HEK293 (cell line): Measurements from ENCODE around the gene NAGLU.

ENCODE experiments used
- CTCF ChIA-PET: fragments of 350-600 bp; formaldehyde crosslinking; extraction: SDS; loops from one replicate; lab custom pipeline; 2021; ENCODE audit warnings: antibody characterized with exemption; lab: Yijun Ruan, JAX
- POLR2A ChIA-PET: fragments of 300-600 bp; formaldehyde crosslinking; extraction: SDS; loops from one replicate; lab custom pipeline; 2020; ENCODE audit warnings: antibody characterized with exemption, inconsistent platforms; lab: Yijun Ruan, JAX
- H3K27ac ChIP-seq: fragments of 200-500 bp; sonication (Bioruptor generic); 2 replicates; pipeline ENCODE4 v1.5.1; 2014; ENCODE audit warnings: low read depth, low read length, control low read depth, inconsistent platforms; ENCODE audit errors: extremely low read depth
- H3K36me3 ChIP-seq, 2 experiments: fragments of 200-500 bp in 1 of 2; sonication (Bioruptor generic) in 1 of 2; 1 replicate in 1 of 2; 2 replicates in 1 of 2; pipeline ENCODE4 v1.5.1; 2014 to 2017; ENCODE audit warnings: inconsistent platforms in 2 of 2, low read length in 2 of 2; ENCODE audit not compliant: control insufficient read depth in 2 of 2, insufficient read depth in 1 of 2
- H3K4me1 ChIP-seq: fragments of 200-500 bp; sonication (Bioruptor generic); 2 replicates; pipeline ENCODE4 v1.5.1; 2014; ENCODE audit warnings: mild to moderate bottlenecking, low read length, inconsistent platforms; ENCODE audit not compliant: control insufficient read depth, insufficient read depth
- H3K4me3 ChIP-seq: 2 replicates; pipeline ENCODE4 v1.5.1; 2011; ENCODE audit warnings: low read depth, mild to moderate bottlenecking, control low read depth, low read length, moderate library complexity
- H3K9me3 ChIP-seq: fragments of 200-500 bp; sonication (Bioruptor generic); 2 replicates; pipeline ENCODE4 v1.5.1; 2014; ENCODE audit warnings: low read depth, low read length, inconsistent platforms; ENCODE audit not compliant: control insufficient read depth, insufficient read depth
- GLI2 ChIP-seq: fragments of 450-650 bp; formaldehyde crosslinking; IDR thresholded peaks from 2 replicates; pipeline ENCODE4; 2017; ENCODE audit warnings: missing biosample characterization, missing genetic modification characterization, low read depth, borderline replicate concordance
- HOXD13 ChIP-seq: sonication (generic); formaldehyde crosslinking; IDR thresholded peaks from 2 replicates; pipeline ENCODE4 v1.8.0; 2022; ENCODE audit warnings: missing genetic modification reagents, borderline replicate concordance
- OVOL3 ChIP-seq: fragments of 450-650 bp; formaldehyde crosslinking; IDR thresholded peaks from 2 replicates; pipeline ENCODE4 v1.5.1; 2016; ENCODE audit warnings: missing biosample characterization, missing genetic modification characterization
- PRDM1 ChIP-seq: fragments of 450-650 bp; formaldehyde crosslinking; IDR thresholded peaks from 2 replicates; pipeline ENCODE4; 2016; ENCODE audit warnings: missing biosample characterization, missing genetic modification characterization
- SCRT2 ChIP-seq: fragments of 450-650 bp; formaldehyde crosslinking; IDR thresholded peaks from 2 replicates; pipeline ENCODE4 v1.5.1; 2016; ENCODE audit warnings: missing biosample characterization, missing genetic modification characterization
- ZBTB8A ChIP-seq: fragments of 450-650 bp; formaldehyde crosslinking; IDR thresholded peaks from 2 replicates; pipeline ENCODE4 v1.5.1; 2016; ENCODE audit warnings: missing biosample characterization, missing genetic modification characterization
- ZFHX2 ChIP-seq: fragments of 450-650 bp; formaldehyde crosslinking; conservative IDR thresholded peaks from 2 replicates; pipeline ENCODE4 v1.5.1; 2016; ENCODE audit warnings: missing biosample characterization, missing genetic modification characterization
- ZIC2 ChIP-seq: fragments of 450-650 bp; formaldehyde crosslinking; IDR thresholded peaks from 2 replicates; pipeline ENCODE4 v1.5.1; 2016; ENCODE audit warnings: missing biosample characterization, missing genetic modification characterization
- ZNF112 ChIP-seq: fragments of 450-650 bp; formaldehyde crosslinking; IDR thresholded peaks from 2 replicates; pipeline ENCODE4 v1.5.0; 2017; ENCODE audit warnings: missing biosample characterization, missing genetic modification characterization
- ZNF248 ChIP-seq: fragments of 450-650 bp; formaldehyde crosslinking; IDR thresholded peaks from 2 replicates; pipeline ENCODE4 v1.5.1; 2017; ENCODE audit warnings: missing biosample characterization, missing genetic modification characterization
- ZNF391 ChIP-seq: fragments of 450-650 bp; formaldehyde crosslinking; IDR thresholded peaks from 2 replicates; pipeline ENCODE4 v1.5.1; 2016; ENCODE audit warnings: low read depth, missing biosample characterization, missing genetic modification characterization, borderline replicate concordance
- ZNF404 ChIP-seq: fragments of 450-650 bp; formaldehyde crosslinking; IDR thresholded peaks from 2 replicates; pipeline ENCODE4 v1.5.1; 2017; ENCODE audit warnings: missing biosample characterization, missing genetic modification characterization
- ZNF426 ChIP-seq: fragments of 450-650 bp; formaldehyde crosslinking; IDR thresholded peaks from 2 replicates; pipeline ENCODE4 v1.5.1; 2017; ENCODE audit warnings: missing biosample characterization, missing genetic modification characterization, mild to moderate bottlenecking, inconsistent platforms, moderate library complexity
- ZNF530 ChIP-seq: fragments of 450-650 bp; formaldehyde crosslinking; IDR thresholded peaks from 2 replicates; pipeline ENCODE4 v1.5.1; 2016; ENCODE audit warnings: low read depth, missing biosample characterization, missing genetic modification characterization
- ZNF548 ChIP-seq: fragments of 450-650 bp; formaldehyde crosslinking; IDR thresholded peaks from 2 replicates; pipeline ENCODE4 v1.5.1; 2016; ENCODE audit warnings: missing biosample characterization, missing genetic modification characterization
- ZNF585B ChIP-seq: fragments of 450-650 bp; formaldehyde crosslinking; IDR thresholded peaks from 2 replicates; pipeline ENCODE4 v1.5.1; 2016; ENCODE audit warnings: missing biosample characterization, missing genetic modification characterization
- ZNF76 ChIP-seq: fragments of 450-650 bp; formaldehyde crosslinking; IDR thresholded peaks from 2 replicates; pipeline ENCODE4; 2016; ENCODE audit warnings: low read depth, missing biosample characterization, missing genetic modification characterization, borderline replicate concordance
- TF ChIP-seq, protein P1 (sequence below): fragments of 450-650 bp; formaldehyde crosslinking; IDR thresholded peaks from 2 replicates; pipeline ENCODE4 v1.5.1; 2016; ENCODE audit warnings: missing biosample characterization, missing genetic modification characterization
- TF ChIP-seq, protein P2 (sequence below): fragments of 450-650 bp; formaldehyde crosslinking; IDR thresholded peaks from 2 replicates; pipeline ENCODE4 v1.5.1; 2016; ENCODE audit warnings: missing biosample characterization, missing genetic modification characterization, borderline replicate concordance
- TF ChIP-seq, protein P3 (sequence below): fragments of 450-650 bp; formaldehyde crosslinking; IDR thresholded peaks from 2 replicates; pipeline ENCODE4 v1.5.1; 2016; ENCODE audit warnings: missing biosample characterization, missing genetic modification characterization
- TF ChIP-seq, protein P4 (sequence below): fragments of 450-650 bp; formaldehyde crosslinking; IDR thresholded peaks from 2 replicates; pipeline ENCODE4 v1.5.1; 2016; ENCODE audit warnings: missing biosample characterization, missing genetic modification characterization

The NAGLU gene

DNA sequence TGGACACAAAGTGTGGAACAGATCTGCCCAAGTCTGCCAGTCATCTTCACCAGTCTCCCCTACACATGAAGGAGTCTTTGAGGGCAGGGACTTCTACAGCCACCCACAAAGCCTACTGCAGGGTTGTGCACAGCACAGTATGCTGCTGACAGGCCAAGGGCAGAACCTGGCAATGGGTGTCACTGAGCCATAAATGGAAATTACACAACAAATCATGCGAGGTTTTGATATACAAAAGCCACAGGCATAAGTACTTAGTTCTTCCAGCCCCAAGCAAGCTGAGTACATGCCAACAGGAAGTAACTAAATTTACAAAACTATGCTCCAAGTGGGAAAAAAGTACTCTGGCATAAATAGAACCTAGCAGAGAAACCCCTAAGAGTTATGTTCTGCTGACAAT lies 49.3 kb downstream of the NAGLU start:
- peaks cover 44 to 97% of the 10 kb centered on the region in 2 experiments for H3K36me3 ChIP-seq

DNA sequence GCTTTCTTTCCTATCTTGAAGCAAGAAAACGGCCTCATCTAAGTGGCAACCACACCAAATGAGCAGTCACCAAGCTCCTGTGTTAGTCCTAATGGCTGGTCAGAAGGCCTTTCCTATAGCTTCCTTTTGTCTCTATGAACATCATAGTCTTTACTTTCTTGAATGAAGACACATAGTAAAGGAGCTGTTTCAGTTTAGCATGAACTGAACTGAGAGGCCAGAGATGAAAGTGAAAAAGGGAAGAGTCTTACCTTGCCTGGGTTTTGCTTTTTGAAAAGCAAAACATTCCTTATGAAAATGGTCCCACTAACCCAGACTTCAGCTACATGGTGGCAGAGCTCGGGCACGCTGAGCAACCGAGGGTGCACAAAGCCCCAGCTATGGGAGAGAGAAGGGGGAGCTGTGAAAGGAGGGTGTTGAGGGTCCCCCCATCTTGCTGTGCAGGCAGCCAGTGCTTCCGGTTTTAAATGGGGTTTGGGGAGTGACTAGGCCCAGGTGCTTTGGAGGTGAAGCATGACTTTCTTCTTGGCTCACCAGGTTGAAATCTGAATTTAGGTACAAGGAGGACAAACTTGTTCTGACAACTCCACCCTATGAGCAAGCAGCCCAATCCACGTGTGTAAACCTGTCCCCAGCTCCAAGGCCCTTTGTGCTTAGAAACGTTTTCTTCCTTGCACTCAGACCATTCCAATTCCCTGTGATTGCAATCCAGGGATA lies 50.6 kb downstream of the NAGLU start:
- Histone ChIP-seq H3K4me3 (no peak overlapping the region), H3K9me3 (no peaks in the 10 kb centered on the region), H3K4me1 (no peaks in the 10 kb centered on the region), H3K27ac (no peak overlapping the region), H3K36me3 (peaks cover 52 to 100% of the 10 kb centered on the region in 2 experiments)
- ChIA-PET CTCF (interaction anchor here (0.6 to 1.7 kb wide), 5 partner anchors 9 to 238 kb away, joined by 3 to 9 read pairs (median 3); partner anchors contain the start of gene PSMC3IP), POLR2A (interaction anchor here (0.9 to 1.8 kb wide), 2 partner anchors 8 to 23 kb away, joined by 4 to 5 read pairs; partner anchors contain the start of genes RETREG3 and TUBG1)
- TF ChIP-seq ZNF76 (tag by site-specific recombination) (no peak), PRDM1 (tag by site-specific recombination) (0 out of 2 replicates have a peak, but pooled peaks have one; percentile 17), ZNF530 (no peak), OVOL3 (tag by site-specific recombination) (no peak)

More for the DNA sequence above, 49.3 kb downstream of the NAGLU start:
- no peaks in the 10 kb centered on the region for H3K4me1 ChIP-seq
- POLR2A ChIA-PET = interaction anchor here (0.6 to 1.8 kb wide), 2 partner anchors 24 to 72 kb away, joined by 4 to 5 read pairs; partner anchors contain the start of genes RETREG3 and TUBG1
- H3K9me3 ChIP-seq = no peaks in the 10 kb centered on the region
- H3K4me3 ChIP-seq = no peak overlapping the region
- 0 out of 2 replicates have a peak, but pooled peaks have one; percentile 5 for TF ChIP-seq ZIC2 (tag by site-specific recombination)
- no peak for TF ChIP-seq ZNF112 (tag by site-specific recombination)
- no peak overlapping the region for H3K27ac ChIP-seq
- CTCF ChIA-PET = interaction anchor here (1.7 kb wide), 1 partner anchor 8 kb away, joined by 9 read pairs; the partner anchor contains the start of gene PSMC3IP

DNA sequence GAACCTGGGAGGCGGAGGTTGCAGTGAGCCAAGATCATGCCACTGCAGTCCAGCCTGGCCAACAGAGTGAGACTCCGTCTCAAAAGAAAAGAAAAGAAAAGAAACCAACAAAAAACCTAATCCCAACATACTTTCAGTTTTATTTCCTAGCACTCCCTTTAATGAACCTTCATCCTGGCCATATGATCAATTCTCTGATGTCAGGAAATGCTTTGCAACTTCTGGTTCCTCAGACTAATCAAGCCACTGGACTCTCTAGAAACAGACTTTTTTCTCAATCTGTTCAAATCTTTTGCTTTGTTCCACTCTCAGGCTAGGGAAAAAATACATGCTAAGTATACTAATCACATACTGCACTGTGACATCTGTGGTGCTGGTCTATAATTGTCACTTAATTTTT lies 54.8 kb downstream of the NAGLU start:
- POLR2A ChIA-PET = no interaction called here
- Histone ChIP-seq H3K4me1 (no peaks in the 10 kb centered on the region), H3K9me3 (no peaks in the 10 kb centered on the region), H3K27ac (no peak overlapping the region), H3K4me3 (no peak overlapping the region), H3K36me3 (peaks cover 42 to 68% of the 10 kb centered on the region in 2 experiments)
- CTCF ChIA-PET = interaction anchor here (0.6 to 2.7 kb wide), 3 partner anchors 12 to 289 kb away, joined by 3 to 20 read pairs (median 4); partner anchors contain the start of gene PSMC3IP
- TF ChIP-seq ZNF404 (tag by site-specific recombination) = no peak
- no peak for TF ChIP-seq ZNF426
- TF ChIP-seq GLI2 (tag by site-specific recombination) = no peak
- TF ChIP-seq ZNF248 (tag by site-specific recombination) = no peak
- TF ChIP-seq, protein P1, sequence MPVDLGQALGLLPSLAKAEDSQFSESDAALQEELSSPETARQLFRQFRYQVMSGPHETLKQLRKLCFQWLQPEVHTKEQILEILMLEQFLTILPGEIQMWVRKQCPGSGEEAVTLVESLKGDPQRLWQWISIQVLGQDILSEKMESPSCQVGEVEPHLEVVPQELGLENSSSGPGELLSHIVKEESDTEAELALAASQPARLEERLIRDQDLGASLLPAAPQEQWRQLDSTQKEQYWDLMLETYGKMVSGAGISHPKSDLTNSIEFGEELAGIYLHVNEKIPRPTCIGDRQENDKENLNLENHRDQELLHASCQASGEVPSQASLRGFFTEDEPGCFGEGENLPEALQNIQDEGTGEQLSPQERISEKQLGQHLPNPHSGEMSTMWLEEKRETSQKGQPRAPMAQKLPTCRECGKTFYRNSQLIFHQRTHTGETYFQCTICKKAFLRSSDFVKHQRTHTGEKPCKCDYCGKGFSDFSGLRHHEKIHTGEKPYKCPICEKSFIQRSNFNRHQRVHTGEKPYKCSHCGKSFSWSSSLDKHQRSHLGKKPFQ = no peak
- no peak for TF ChIP-seq ZNF548 (tag by site-specific recombination)
- no peak for TF ChIP-seq ZNF76 (tag by site-specific recombination)
- TF ChIP-seq, protein P2, sequence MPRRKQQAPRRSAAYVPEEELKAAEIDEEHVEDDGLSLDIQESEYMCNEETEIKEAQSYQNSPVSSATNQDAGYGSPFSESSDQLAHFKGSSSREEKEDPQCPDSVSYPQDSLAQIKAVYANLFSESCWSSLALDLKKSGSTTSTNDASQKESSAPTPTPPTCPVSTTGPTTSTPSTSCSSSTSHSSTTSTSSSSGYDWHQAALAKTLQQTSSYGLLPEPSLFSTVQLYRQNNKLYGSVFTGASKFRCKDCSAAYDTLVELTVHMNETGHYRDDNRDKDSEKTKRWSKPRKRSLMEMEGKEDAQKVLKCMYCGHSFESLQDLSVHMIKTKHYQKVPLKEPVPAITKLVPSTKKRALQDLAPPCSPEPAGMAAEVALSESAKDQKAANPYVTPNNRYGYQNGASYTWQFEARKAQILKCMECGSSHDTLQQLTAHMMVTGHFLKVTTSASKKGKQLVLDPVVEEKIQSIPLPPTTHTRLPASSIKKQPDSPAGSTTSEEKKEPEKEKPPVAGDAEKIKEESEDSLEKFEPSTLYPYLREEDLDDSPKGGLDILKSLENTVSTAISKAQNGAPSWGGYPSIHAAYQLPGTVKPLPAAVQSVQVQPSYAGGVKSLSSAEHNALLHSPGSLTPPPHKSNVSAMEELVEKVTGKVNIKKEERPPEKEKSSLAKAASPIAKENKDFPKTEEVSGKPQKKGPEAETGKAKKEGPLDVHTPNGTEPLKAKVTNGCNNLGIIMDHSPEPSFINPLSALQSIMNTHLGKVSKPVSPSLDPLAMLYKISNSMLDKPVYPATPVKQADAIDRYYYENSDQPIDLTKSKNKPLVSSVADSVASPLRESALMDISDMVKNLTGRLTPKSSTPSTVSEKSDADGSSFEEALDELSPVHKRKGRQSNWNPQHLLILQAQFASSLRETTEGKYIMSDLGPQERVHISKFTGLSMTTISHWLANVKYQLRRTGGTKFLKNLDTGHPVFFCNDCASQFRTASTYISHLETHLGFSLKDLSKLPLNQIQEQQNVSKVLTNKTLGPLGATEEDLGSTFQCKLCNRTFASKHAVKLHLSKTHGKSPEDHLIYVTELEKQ (tag by site-specific recombination) = no peak
- TF ChIP-seq HOXD13 (CRISPR knock-in tag) = no peak
- TF ChIP-seq ZBTB8A (tag by site-specific recombination) = no peak
- no peak for TF ChIP-seq ZNF585B (tag by site-specific recombination)
- TF ChIP-seq, protein P3, sequence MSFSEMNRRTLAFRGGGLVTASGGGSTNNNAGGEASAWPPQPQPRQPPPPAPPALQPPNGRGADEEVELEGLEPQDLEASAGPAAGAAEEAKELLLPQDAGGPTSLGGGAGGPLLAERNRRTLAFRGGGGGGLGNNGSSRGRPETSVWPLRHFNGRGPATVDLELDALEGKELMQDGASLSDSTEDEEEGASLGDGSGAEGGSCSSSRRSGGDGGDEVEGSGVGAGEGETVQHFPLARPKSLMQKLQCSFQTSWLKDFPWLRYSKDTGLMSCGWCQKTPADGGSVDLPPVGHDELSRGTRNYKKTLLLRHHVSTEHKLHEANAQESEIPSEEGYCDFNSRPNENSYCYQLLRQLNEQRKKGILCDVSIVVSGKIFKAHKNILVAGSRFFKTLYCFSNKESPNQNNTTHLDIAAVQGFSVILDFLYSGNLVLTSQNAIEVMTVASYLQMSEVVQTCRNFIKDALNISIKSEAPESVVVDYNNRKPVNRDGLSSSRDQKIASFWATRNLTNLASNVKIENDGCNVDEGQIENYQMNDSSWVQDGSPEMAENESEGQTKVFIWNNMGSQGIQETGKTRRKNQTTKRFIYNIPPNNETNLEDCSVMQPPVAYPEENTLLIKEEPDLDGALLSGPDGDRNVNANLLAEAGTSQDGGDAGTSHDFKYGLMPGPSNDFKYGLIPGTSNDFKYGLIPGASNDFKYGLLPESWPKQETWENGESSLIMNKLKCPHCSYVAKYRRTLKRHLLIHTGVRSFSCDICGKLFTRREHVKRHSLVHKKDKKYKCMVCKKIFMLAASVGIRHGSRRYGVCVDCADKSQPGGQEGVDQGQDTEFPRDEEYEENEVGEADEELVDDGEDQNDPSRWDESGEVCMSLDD (tag by site-specific recombination) = no peak
- no peak for TF ChIP-seq ZNF391 (tag by site-specific recombination)
- TF ChIP-seq ZFHX2 (tag by site-specific recombination) = no peak
- no peak for TF ChIP-seq SCRT2 (tag by site-specific recombination)
- TF ChIP-seq, protein P4, sequence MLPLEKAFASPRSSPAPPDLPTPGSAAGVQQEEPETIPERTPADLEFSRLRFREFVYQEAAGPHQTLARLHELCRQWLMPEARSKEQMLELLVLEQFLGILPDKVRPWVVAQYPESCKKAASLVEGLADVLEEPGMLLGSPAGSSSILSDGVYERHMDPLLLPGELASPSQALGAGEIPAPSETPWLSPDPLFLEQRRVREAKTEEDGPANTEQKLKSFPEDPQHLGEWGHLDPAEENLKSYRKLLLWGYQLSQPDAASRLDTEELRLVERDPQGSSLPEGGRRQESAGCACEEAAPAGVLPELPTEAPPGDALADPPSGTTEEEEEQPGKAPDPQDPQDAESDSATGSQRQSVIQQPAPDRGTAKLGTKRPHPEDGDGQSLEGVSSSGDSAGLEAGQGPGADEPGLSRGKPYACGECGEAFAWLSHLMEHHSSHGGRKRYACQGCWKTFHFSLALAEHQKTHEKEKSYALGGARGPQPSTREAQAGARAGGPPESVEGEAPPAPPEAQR (tag by site-specific recombination) = no peak
